Stimulated activated CD4-positive, alpha-beta T cell treated with anti-CD3 and anti-CD28 coated beads, Interleukin-1b, Interleukin-23, amount 100 ng/mL, for 48 hours (primary cell): ENCODE data around the gene PPFIA3.
"Not testable (repeated sequence)": the region's sequence is repeated elsewhere in the genome, so short reads cannot be mapped to it uniquely, and the experiment has no call there.

Source experiments
- DNase-seq: peaks from one replicate; pipeline ENCODE4 v3.0.0-alpha.2; 2020

The PPFIA3 gene

DNA sequence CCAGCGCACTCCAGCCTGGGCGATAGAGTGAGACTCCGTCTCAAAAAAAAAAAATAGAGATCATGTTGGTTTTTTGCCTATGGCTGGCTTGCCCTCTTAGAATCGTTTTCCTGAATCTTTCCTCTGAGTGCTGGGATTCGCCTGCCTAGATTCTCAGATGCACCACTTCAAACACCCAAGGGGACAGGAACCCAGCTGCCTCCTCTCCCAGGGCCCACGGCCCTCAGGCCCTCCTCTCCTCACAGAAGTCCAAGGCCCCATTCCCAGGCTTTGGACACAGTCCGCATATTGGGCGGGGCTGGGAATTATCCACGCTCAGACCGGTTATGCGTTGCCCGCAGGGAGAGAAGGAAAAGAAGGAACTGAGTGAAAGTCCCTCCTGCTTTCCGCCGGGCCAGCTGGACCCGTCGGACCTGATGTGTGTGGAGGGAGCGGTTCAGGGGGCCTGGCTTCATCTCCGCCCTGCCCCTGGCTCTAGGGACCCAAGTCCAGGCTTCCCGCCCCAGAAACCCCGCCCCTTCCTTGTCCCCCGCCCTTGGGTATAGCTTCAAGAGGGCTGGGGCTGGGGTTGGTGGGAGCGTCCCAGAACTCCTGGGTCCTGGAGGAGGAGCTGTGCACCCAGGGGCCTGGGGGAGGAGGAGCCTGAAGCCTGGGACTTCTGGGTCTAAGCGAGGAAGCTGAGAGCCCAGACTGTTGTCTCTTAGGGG lies 5.8 kb downstream of the PPFIA3 start:
- DNase-seq = no peak

DNA sequence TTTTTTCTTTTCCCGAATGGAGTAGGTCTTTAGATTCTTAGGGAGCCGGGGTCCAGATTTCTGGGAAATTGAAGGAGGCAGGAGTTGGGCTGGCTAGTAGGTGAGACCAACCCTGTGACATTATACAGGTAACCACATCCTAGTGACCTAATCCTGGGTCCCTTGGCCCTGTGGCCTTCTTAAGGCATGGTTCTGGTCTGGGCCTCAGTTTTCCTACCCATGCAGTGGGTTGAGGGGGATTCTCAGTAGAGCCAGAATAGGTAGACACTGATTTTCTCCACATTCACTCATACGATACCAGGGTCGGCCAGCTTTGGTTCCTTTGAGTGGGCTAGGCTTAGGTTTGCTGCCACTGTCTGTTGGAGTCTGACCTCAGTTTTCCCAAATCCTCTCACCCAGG lies 7.2 kb downstream of the PPFIA3 start:
- no peak for DNase-seq

DNA sequence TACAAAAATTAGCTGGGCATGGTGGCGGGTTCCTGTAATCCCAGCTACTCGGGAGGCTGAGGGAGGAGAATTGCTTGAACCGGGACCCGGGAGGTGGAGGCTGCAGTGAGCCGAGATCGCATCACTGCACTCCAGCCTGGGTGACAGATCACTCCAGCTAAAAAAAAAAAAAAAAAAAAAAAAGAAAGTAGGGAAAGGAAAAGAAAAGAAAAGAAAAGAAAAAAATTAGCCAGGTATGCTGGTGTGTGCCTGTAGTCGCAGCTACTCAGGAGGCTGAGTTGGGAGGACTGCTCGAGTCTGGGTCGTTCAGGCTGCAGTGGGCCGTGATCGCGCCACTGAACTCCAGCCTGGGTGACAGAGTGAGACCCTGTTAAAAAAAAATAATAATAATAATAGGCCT lies 7.9 kb downstream of the PPFIA3 start:
- DNase-seq = not testable (repeated sequence)

DNA sequence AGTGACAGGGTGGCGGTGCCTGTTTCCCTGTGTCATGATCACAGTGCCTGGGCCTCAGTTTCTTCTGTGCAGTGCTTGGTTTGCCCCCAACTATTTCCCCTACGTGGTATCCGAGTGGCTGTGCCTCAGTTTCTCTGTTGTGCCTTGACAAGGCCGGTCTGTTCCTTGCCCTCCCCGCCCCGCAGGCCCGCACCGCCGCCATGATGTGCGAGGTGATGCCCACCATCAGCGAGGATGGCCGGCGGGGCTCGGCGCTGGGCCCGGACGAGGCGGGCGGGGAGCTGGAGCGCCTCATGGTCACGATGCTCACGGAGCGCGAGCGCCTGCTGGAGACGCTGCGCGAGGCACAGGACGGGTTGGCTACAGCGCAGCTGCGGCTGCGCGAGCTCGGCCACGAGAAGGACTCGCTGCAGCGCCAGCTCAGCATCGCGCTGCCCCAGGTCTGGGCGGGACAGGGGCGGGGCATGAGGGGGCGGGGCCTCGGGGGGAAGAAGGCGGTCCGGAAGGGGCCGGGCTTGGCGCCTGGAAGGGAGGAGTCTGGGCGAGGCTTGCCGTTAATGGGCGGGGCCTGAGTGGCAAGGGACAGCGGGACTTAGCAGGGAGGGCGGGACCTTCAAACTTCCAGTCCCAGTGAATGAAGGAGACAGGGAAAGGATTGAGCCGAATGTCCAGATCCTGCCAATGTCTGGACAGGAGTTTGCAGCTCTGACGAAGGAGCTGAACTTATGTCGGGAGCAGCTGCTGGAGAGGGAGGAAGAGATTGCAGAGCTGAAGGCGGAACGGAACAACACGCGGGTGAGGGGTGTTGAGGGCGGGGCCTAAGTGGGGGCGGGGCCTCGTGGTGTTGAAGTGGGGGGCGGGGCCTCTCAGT lies 8.6 kb downstream of the PPFIA3 start:
- DNase-seq = peak; percentile 96

DNA sequence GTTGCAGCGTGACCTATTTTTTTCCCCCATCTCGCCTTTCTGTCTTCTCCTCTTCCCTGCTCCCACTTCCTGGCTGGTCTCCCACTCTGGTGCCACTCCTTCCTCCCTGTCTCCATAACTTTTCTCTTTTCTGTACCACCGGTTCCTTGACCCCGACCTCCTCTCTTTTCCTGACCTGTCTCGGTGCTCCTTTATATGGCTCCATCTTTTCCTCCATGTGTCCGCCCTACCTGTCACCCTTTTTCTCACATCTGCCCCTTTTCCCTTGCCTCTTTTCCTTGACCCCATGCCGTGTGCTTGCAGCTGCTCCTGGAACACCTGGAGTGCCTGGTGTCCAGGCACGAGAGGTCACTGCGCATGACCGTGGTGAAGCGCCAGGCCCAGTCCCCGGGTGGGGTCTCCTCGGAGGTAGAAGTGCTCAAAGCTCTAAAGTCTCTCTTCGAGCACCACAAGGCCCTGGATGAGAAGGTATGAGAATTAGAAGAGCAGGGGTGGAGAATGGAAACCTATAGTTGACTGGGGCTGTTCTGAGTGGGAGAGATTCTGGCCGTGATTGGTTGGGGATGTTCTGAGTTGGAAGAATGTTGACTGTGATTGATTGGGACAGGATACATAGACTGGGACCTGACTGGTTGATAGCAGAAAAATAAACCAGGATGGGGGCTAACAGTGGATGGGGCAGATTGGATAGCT lies 9.3 kb downstream of the PPFIA3 start:
- DNase-seq = no peak

GRCh38 chr19:49129238-49129583 lies 9.9 kb downstream of the PPFIA3 start:
- no peak for DNase-seq

GRCh38 chr19:49130325-49130724 lies 11.0 kb downstream of the PPFIA3 start:
- DNase-seq = no peak

GRCh38 chr19:49132974-49133609 lies 13.7 kb downstream of the PPFIA3 start:
- DNase-seq = peak; percentile 46

GRCh38 chr19:49133621-49134454 lies 14.5 kb downstream of the PPFIA3 start:
- DNase-seq = peak; percentile 65

GRCh38 chr19:49135686-49136085 lies 16.3 kb downstream of the PPFIA3 start:
- DNase-seq = no peak

DNA sequence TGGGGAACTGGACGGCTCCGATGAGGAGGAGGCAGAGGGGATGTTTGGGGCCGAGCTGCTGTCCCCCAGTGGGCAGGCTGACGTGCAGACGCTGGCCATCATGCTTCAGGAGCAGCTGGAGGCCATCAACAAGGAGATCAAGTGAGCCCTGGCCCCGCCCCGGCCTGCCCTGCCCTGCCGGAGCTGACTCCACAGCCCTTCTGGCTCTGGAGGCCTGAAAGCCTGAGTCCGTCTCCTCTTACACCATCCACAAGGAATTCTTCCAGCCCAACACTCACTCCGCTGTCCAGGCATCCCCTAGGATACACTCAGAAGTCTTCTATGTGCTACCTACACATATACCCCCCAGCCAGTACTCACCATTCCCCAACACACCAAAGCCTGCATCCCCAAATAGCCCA lies 17.4 kb downstream of the PPFIA3 start:
- DNase-seq = no peak

DNA sequence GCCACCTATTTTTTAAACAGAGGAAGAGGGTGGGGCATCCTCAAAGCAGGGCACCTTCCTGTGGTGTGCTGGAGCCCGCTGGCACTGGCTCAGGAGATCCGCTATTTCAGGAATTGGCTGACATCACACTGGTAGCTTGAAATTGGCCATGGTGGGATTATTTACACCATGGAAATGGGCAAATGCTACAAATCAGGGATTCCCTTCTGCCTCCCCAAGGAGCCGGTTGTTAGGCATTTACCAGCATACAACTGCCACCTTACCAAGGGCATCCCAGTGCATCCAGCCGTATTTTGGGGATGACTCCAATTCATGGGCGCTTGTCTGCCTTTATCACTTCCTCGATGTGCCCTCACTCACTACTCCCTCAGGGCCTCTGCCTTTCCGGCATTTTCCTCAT lies 21.6 kb downstream of the PPFIA3 start:
- no peak for DNase-seq

- DNase-seq = no peak
These were observed 22.0 kb downstream of the PPFIA3 start for GRCh38 chr19:49141352-49141751.

DNA sequence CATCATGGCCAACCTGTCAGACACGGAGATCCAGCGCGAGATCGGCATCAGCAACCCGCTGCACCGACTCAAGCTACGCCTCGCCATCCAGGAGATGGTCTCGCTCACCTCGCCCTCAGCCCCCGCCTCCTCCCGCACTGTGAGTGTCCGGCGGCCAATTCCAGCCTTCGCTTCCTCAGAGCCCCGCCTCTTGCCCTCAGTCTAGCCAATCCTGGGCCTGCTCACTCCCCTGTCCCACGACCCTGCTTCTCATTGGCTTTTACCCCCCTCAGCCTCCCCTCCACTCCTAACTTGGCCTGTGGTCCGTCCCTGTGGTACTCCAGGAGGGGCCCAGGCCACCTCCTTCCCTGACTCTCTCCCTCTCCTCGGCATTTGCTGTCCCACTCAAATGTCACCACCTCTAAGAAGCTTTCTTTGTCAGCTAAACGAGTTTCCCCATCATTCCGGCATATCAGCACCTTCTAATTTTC lies 23.6 kb downstream of the PPFIA3 start:
- DNase-seq = peak; percentile 82

- peak; percentile 85 for DNase-seq
These were observed 26.4 kb downstream of the PPFIA3 start for GRCh38 chr19:49145573-49146407.

- not testable (repeated sequence) for DNase-seq
These were observed 27.0 kb downstream of the PPFIA3 start for GRCh38 chr19:49146408-49146770.

DNA sequence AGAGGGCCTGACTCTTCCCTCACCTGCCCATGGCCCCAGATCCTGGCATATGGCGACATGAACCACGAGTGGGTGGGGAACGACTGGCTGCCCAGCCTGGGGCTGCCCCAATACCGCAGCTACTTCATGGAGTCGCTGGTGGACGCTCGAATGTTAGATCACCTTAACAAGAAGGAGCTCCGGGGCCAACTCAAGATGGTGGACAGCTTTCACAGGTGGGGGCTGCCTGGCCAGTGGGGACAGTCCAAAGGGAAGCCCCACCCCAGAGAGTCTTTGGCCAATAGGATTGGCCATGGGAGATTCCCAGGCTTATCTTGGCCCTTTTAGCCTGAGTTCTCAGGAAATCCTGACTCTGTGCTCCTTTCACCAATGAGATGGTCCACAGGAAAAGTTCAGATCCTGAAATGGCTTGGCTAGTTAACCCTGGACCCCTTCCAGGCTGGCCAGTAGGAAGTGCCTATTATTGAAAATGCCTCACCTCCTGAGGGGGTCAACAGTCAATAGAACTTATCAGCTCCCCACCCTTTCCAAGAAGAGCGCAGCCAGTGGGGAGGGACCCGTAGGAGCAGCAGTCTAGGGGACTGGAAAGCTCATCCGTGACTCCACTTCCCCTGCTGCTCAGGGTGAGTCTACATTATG lies 28.8 kb downstream of the PPFIA3 start:
- no peak for DNase-seq

DNA sequence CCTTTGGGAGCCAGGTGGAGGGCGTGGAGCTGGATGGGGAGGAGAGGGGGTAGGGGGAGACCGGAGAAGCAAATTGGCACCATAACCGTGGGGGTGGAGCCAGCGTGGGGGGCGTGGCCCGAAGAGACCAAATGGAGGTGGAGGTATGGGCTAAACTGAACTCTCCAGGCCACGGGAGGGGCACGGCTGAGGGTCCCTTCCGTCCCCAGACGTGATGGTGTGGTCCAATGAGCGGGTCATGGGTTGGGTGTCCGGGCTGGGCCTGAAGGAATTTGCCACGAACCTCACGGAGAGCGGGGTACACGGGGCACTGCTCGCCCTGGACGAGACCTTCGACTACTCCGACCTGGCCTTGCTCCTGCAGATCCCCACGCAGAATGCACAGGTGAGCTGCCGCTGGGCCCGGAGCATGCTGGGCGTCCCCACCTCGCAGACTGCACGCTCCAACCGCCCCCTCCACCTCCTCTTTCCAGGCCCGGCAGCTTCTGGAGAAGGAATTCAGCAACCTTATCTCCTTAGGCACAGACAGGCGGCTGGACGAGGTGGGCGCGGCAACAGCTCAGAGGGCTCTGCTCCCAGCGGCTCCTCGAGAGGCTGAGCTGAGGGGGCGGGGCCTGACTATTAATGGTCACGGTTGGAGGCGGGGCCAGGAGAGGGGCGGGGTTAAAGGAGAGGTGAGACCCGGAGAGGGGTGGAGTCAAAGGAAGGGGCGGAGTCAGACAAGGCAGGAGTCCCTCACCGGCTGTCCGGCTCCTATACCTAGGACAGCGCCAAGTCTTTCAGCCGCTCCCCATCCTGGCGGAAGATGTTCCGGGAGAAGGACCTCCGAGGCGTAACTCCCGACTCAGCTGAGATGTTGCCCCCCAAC lies 29.7 kb downstream of the PPFIA3 start:
- DNase-seq = peak; percentile 86

- DNase-seq = no peak
These were observed 30.3 kb downstream of the PPFIA3 start for GRCh38 chr19:49149652-49150105.
